GM19025 (cell line): ENCODE results near the gene POTED.
"Not testable (repeated sequence)": the region's sequence is repeated elsewhere in the genome, so short reads cannot be mapped to it uniquely, and the experiment has no call there.

Experiments
- ATAC-seq: cut with Tn5 transposase; IDR thresholded peaks from one replicate; pipeline ENCODE4 v1.9.1; 2021; ENCODE audit warnings: mild to moderate bottlenecking, low read depth, moderate library complexity; ENCODE audit not compliant: unreplicated experiment

POTED gene

DNA sequence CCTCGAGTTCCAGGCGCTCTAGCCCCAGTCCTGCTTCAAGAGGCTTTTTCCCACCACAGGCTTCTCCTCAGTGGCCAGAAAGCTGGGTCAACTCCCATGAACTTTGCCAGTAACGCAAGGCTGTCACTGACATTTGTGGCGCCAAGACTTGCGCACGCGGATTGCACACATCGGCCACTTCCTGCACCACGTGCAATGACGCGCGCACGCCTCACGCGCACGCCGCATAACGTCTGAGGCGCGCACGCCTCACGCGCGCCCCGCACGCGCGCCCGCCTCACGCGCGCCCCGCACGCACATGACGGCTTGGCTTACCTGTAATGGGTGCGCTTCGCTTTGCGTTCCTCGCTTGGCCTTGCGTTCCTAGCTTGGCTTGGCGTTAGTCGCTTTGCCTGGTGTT is at the start of gene POTED:
Gene POTED, plus strand, starts transcription at position 301 of the 400 bp plus-strand sequence. CDS start 452 bp downstream, outside the sequence.
- not testable (repeated sequence) for ATAC-seq

GRCh38 chr21:13650101-13650500 is 40.5 kb downstream of the POTED start:
- not testable (repeated sequence) for ATAC-seq

DNA sequence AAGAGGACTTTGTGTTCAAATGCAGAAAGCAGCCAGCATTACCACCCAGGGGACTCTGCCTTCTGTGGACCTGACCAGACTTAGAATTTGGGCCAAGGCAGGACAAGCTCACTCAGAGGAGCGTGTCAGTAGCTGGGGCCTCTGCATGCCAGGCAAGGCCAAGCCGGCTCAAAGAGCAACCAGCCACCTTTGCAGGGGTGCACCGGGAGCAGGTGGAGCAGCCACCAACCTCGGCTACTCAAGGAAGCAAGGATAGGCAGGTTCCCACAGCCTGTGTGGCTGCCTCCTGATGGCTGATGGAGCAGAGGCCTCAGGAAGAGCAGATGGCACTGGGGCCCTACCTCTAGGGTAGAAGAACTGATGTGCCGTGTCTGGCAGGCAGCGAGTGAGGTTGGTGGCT is 42.2 kb downstream of the POTED start:
- ATAC-seq = not testable (repeated sequence)
